GM12801 (cell line): Measurements from ENCODE around the gene C21orf91.

Experiments
- CTCF ChIP-seq: IDR thresholded peaks from one replicate; pipeline ENCODE4 v1.5.1; 2011; ENCODE audit warnings: control low read depth; ENCODE audit not compliant: insufficient read length; ENCODE audit errors: extremely low read depth

C21orf91 gene

GRCh38 chr21:17841103-17841502 is 21.9 kb upstream of the C21orf91 start:
- no peak for TF ChIP-seq CTCF

GRCh38 chr21:17834639-17835354 is 15.6 kb upstream of the C21orf91 start:
- no peak for TF ChIP-seq CTCF

GRCh38 chr21:17829472-17829871 is 10.3 kb upstream of the C21orf91 start:
- no peak for TF ChIP-seq CTCF

GRCh38 chr21:17828223-17828622 is 9.1 kb upstream of the C21orf91 start:
- no peak for TF ChIP-seq CTCF

- TF ChIP-seq CTCF = no peak
These were observed 4.7 kb upstream of the C21orf91 start for GRCh38 chr21:17823846-17824245.

GRCh38 chr21:17821121-17821520 is 2.0 kb upstream of the C21orf91 start:
- no peak for TF ChIP-seq CTCF

GRCh38 chr21:17819877-17820229 is 697 bp upstream of the C21orf91 start:
- no peak for TF ChIP-seq CTCF
